HepG2 (cell line): ENCODE measurements around the gene UROS. TPM values are rescaled to one million over a fixed set of nuclear protein-coding genes. Genes with fewer than 3 reads are reported as not detected.

Experiments used
- ATAC-seq: fragments of 200-7000 bp; cut with Tn5 transposase; 3 replicates; pipeline ENCODE4 v1.9.1; 2020; ENCODE audit warnings: mild to moderate bottlenecking, moderate library complexity
- BruUV-seq: library from RNA; stranded (reverse); fragments of 400-500 nt; replicated peaks from 2 replicates; lab custom pipeline; 2021; lab: Mats Ljungman, UMichigan
- CTCF ChIA-PET: fragments of 300-600 bp; formaldehyde crosslinking; extraction: SDS; loops from one replicate; lab custom pipeline; 2021; ENCODE audit warnings: low total read pairs, inconsistent platforms, low intra/inter-chr PET ratio; lab: Yijun Ruan, JAX
- POLR2A ChIA-PET: fragments of 350-600 bp; sonication (Branson Sonifier 250); formaldehyde crosslinking; loops from one replicate; lab custom pipeline; 2020; ENCODE audit warnings: antibody characterized with exemption, inconsistent platforms; lab: Yijun Ruan, JAX
- DNase-seq: peaks from one replicate; pipeline ENCODE4 v3.0.0-alpha.2; 2015; ENCODE audit warnings: low spot score
- FAIRE-seq: peaks from 3 replicates; lab custom pipeline; 2011; peaks lifted over from hg19 to GRCh38; lab: Jason Lieb, UNC
- H2AFZ ChIP-seq: one replicate; pipeline ENCODE4 v1.6.1; 2011; ENCODE audit warnings: low read length, inconsistent platforms
- H3K27ac ChIP-seq: fragments of 300-600 bp; 3 replicates; pipeline ENCODE4 v1.8.0; 2011; ENCODE audit warnings: mixed run types, mild to moderate bottlenecking, mixed read lengths, low read length, inconsistent platforms; ENCODE audit not compliant: insufficient read depth; ENCODE audit errors: extremely low read length
- H3K27me3 ChIP-seq, 2 experiments: fragments of 200-600 bp in 1 of 2; 2 replicates in 1 of 2; 3 replicates in 1 of 2; pipeline versions ENCODE4 v1.6.0 to v1.8.0; 2011; ENCODE audit warnings: low read length in 2 of 2, mild to moderate bottlenecking in 2 of 2, moderate library complexity in 2 of 2, inconsistent platforms in 1 of 2; ENCODE audit not compliant: insufficient read depth in 2 of 2, control insufficient read depth in 1 of 2
- H3K36me3 ChIP-seq, 2 experiments: fragments of 200-600 bp in 1 of 2; replicated peaks in 1 of 2; 2 replicates in 1 of 2; 3 replicates in 1 of 2; pipeline versions ENCODE4 v1.5.1 to v1.8.0; 2011; ENCODE audit warnings: low read length in 2 of 2, inconsistent platforms in 1 of 2; ENCODE audit not compliant: insufficient read depth in 2 of 2, control insufficient read depth in 1 of 2
- H3K4me1 ChIP-seq: 2 replicates; pipeline ENCODE4 v1.5.1; 2012; ENCODE audit warnings: low read length, inconsistent platforms; ENCODE audit not compliant: insufficient read depth
- H3K4me2 ChIP-seq: 2 replicates; pipeline ENCODE4 v1.6.0; 2011; ENCODE audit warnings: low read depth, low read length, inconsistent platforms
- H3K4me3 ChIP-seq, 3 experiments: fragments of 200-600 bp in 1 of 3; sonication (generic), shearing (Covaris generic) in 1 of 3; replicated peaks in 1 of 3; 2 replicates each; pipeline ENCODE4 v1.5.1; 2011 to 2016; ENCODE audit warnings: low read length in 3 of 3, inconsistent platforms in 2 of 3, low read depth in 2 of 3, mild to moderate bottlenecking in 2 of 3, control low read depth in 1 of 3, mixed read lengths in 1 of 3; ENCODE audit not compliant: insufficient read depth in 1 of 3
- H3K79me2 ChIP-seq: one replicate; pipeline ENCODE4 v1.6.1; 2011; ENCODE audit warnings: low read length, inconsistent platforms; ENCODE audit not compliant: insufficient read depth
- H3K9ac ChIP-seq: 2 replicates; pipeline ENCODE4 v1.6.0; 2011; ENCODE audit warnings: mild to moderate bottlenecking, low read depth, low read length, inconsistent platforms; ENCODE audit not compliant: insufficient read depth
- H3K9me3 ChIP-seq: 2 replicates; pipeline ENCODE4 v1.5.1; 2012; ENCODE audit warnings: mild to moderate bottlenecking, low read length
- H4K20me1 ChIP-seq: 2 replicates; pipeline ENCODE4 v1.6.0; 2011; ENCODE audit warnings: inconsistent platforms, mild to moderate bottlenecking, low read length, moderate library complexity; ENCODE audit not compliant: insufficient read depth
- ARID5B ChIP-seq: IDR thresholded peaks from 2 replicates; pipeline ENCODE4 v1.4.0; 2020; ENCODE audit warnings: mild to moderate bottlenecking, missing genetic modification reagents
- ATRX ChIP-seq: sonication (generic); formaldehyde crosslinking; IDR thresholded peaks from 2 replicates; pipeline ENCODE4 v1.4.0; 2020; ENCODE audit warnings: missing genetic modification reagents, borderline replicate concordance
- BCLAF1 ChIP-seq: fragments of 450-650 bp; IDR thresholded peaks from 2 replicates; pipeline ENCODE4 v1.6.1; 2017; ENCODE audit warnings: mild to moderate bottlenecking
- FOSL2 ChIP-seq: sonication (generic); formaldehyde crosslinking; IDR thresholded peaks from 2 replicates; pipeline ENCODE4 v1.4.0; 2020; ENCODE audit warnings: missing genetic modification reagents
- MNT ChIP-seq: fragments of 450-650 bp; IDR thresholded peaks from 2 replicates; pipeline ENCODE4 v1.6.1; 2016
- RFX5 ChIP-seq: IDR thresholded peaks from 2 replicates; pipeline ENCODE4 v1.6.1; 2011; ENCODE audit warnings: low read depth, low read length, improper control_type of control experiment
- ZMYM4 ChIP-seq: sonication (generic); formaldehyde crosslinking; IDR thresholded peaks from 2 replicates; pipeline ENCODE4 v1.8.1; 2023; ENCODE audit warnings: mild to moderate bottlenecking, missing genetic modification reagents
- ZNF563 ChIP-seq: sonication (generic); formaldehyde crosslinking; IDR thresholded peaks from 2 replicates; pipeline ENCODE4 v1.8.0; 2022; ENCODE audit warnings: mild to moderate bottlenecking, moderate library complexity, missing genetic modification reagents
- ZNF879 ChIP-seq: sonication (generic); formaldehyde crosslinking; IDR thresholded peaks from 2 replicates; pipeline ENCODE4 v1.8.1; 2023; ENCODE audit warnings: missing genetic modification reagents
- WGBS: methylation state at CpG from one replicate; pipeline ENCODE4 v1.1.6; 2017; ENCODE audit warnings: low lambda C conversion rate; 5-methylcytosine and 5-hydroxymethylcytosine counted together
- in situ Hi-C: cut with HindIII; loops from 2 replicates; pipeline ENCODE4 v1.10.0; 2017; ENCODE audit warnings: low pct_unique_long_range_greater_than_20kb; ENCODE audit not compliant: extremely low pct_ligation_motif_present
- intact Hi-C: fragments of 100-400 bp; cut with micrococcal nuclease; formaldehyde crosslinking; loops from one replicate; pipeline ENCODE4 v1.10.0; 2022; ENCODE audit not compliant: unreplicated experiment
- polyA plus RNA-seq, 8 experiments: library from polyadenylated mRNA; depleted of rRNA in 3 of 8; stranded (reverse) in 7 of 8; unstranded in 1 of 8; fragments of >200 nt; fragmentation: Illumina TruSeq in 4 of 8; extraction: Trizol in 4 of 8; gene quantifications; 2 replicates each; pipeline versions ENCODE4 v1.2.1 to v1.2.3, GENCODE V29; 2011 to 2016; ENCODE audit warnings: low read depth in 4 of 8, missing spikeins in 1 of 8, mixed read lengths in 1 of 8; ENCODE audit not compliant: insufficient read depth in 1 of 8
- total RNA-seq, 5 experiments: library from RNA; depleted of rRNA; stranded (reverse); fragments of >200 nt; fragmentation: Illumina TruSeq; extraction: Trizol; gene quantifications; 2 replicates each; pipeline ENCODE4 v1.2.3, GENCODE V29; 2016; ENCODE audit warnings: low read depth in 1 of 5

Gene UROS
- total and polyA plus RNA-seq, 2 of the 13 experiments (the other 11 are each of a cell fraction or from before 2014, with no cell fraction given) = 14.8 to 49.9 TPM

DNA sequence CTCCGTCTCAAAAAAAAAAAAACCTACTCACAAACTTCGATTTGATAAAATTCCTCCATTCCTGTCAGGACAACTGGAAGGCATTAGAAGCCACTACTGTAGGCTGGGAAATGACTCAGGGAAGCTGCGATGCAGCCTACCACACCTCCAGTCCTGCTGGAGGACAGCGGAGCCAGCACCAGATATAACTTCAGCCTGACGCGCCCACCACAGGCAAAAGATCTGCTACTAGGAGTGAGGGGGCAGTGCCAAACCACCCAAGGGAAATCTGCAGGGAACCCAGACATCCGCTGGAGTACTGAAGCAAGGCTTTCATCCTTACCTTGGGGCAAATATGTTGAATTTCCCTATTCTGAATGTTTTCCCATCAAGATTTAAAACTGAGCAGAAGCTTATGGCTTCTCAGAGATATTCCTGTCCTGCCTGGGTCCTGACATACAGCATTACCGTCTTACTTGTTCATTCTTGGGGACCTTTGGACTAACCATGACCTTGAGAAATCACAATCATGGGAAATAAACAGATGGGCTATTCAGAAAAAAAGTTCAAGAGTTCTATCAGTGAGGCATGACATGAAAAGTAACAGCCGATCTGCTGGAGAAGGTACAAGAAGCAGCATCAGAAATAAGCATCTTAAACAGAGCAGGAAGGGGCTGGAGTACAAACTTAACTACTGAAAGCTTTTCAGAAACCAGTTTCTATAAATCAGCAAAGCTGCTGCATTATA, 20.7 kb upstream of the UROS start:
- ChIA-PET CTCF (no interaction called here), POLR2A (interaction anchor here (1.2 kb wide), 1 partner anchor 21 kb away, joined by 6 read pairs; the partner anchor contains the start of genes BCCIP and UROS)
- TF ChIP-seq RFX5 (no peak), ZMYM4 (CRISPR knock-in tag) (no peak), ZNF879 (CRISPR knock-in tag) (no peak)
- peaks cover 13 to 38% of the 10 kb centered on the region in 2 experiments for H3K36me3 ChIP-seq
- H3K27me3 ChIP-seq = no peaks in the 10 kb centered on the region
- no peak overlapping the region for H3K4me2 ChIP-seq
- intact Hi-C loops (no loop called here), in situ Hi-C loops (no loop called here)
- no peaks in the 10 kb centered on the region for H4K20me1 ChIP-seq
- no peak overlapping the region for H3K27ac ChIP-seq
- no peak overlapping the region for H3K9ac ChIP-seq
- BruUV-seq = no TSS peak
- no peaks in the 10 kb centered on the region for H3K79me2 ChIP-seq
- H3K4me3 ChIP-seq = no peak overlapping the region
- ATAC-seq (no peak), DNase-seq (no peak), FAIRE-seq (no peak)
- H2AFZ ChIP-seq = no peak overlapping the region
- H3K4me1 ChIP-seq = peaks cover 30% of the 10 kb centered on the region
- WGBS = 85% methylated on average over 9 of the region's 9 CpGs
- H3K9me3 ChIP-seq = no peaks in the 10 kb centered on the region

DNA sequence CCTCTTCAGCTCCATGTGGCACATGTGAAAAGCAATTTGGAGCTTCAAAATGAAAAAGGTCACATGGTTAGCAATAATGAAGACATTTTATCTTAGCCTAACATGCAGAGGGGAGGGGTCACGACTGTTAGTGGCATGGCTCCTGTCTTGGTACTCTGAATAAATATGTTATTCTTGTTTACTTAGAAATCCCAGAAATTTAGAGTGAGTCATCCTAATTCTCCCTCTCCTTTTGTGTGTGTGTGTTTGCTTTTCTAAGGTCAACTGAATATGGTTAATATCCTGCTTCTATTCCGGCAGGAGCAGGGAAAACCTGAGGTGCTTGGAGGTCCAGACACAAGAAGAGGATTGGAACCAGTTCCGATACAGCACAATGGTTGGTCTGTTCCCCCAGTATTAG, 17.9 kb upstream of the UROS start:
- DNase-seq (no peak), FAIRE-seq (no peak), ATAC-seq (no peak)
- in situ Hi-C loops = no loop called here
- ChIA-PET POLR2A (no interaction called here), CTCF (no interaction called here)
- BruUV-seq = no TSS peak
- H4K20me1 ChIP-seq = no peaks in the 10 kb centered on the region
- H3K4me3 ChIP-seq = no peak overlapping the region
- H3K4me2 ChIP-seq = no peak overlapping the region
- no peaks in the 10 kb centered on the region for H3K79me2 ChIP-seq
- H3K9ac ChIP-seq = no peak overlapping the region
- intact Hi-C loops = no loop called here
- no peaks in the 10 kb centered on the region for H3K9me3 ChIP-seq
- peaks cover 28% of the 10 kb centered on the region; the same call in 1 of the 2 replicates for H3K4me1 ChIP-seq
- no peak overlapping the region for H3K27ac ChIP-seq
- WGBS = 90% methylated on average over 3 of the region's 3 CpGs
- no peaks in the 10 kb centered on the region for H3K27me3 ChIP-seq
- no peak overlapping the region for H2AFZ ChIP-seq
- H3K36me3 ChIP-seq = peaks cover 15 to 60% of the 10 kb centered on the region in 2 experiments
- TF ChIP-seq BCLAF1 (no peak), ATRX (CRISPR knock-in tag) (no peak), ZNF563 (CRISPR knock-in tag) (no peak), FOSL2 (peak; percentile 63), MNT (peak; percentile 83), ARID5B (CRISPR knock-in tag) (0 out of 2 replicates have a peak, but pooled peaks have one; percentile 17)
